Thyroid gland (tissue), 4 donors: Measurements from ENCODE around the gene IL17C. TPM values are rescaled to one million over a fixed set of nuclear protein-coding genes. Genes with fewer than 3 reads are reported as not detected.

ENCODE experiments used
- DNase-seq, 2 donors: peaks; one replicate each; pipeline ENCODE4 v3.0.0-alpha.2; 2019
- H3K27ac ChIP-seq, 3 donors: fragments of 200-600 bp; sonication (generic); 1 replicate in 2 of 3; 2 replicates in 1 of 3; pipeline ENCODE4 v1.5.1; 2016 to 2019; ENCODE audit warnings: mild to moderate bottlenecking in 1 of 3, moderate library complexity in 1 of 3
- H3K27me3 ChIP-seq: fragments of 200-600 bp; sonication (generic); one replicate; pipeline ENCODE4 v1.5.1; 2019
- H3K36me3 ChIP-seq, 2 donors: fragments of 200-600 bp; sonication (generic); one replicate each; pipeline ENCODE4 v1.5.1; 2016 to 2019
- H3K4me1 ChIP-seq, 2 donors: fragments of 200-600 bp; sonication (generic); one replicate each; pipeline ENCODE4 v1.5.1; 2017 to 2019
- H3K4me3 ChIP-seq, 3 donors: fragments of 200-600 bp; sonication (generic); replicated peaks in 1 of 3; 1 replicate in 2 of 3; 2 replicates in 1 of 3; pipeline ENCODE4 v1.5.1; 2016; ENCODE audit warnings: mild to moderate bottlenecking in 1 of 3
- H3K9me3 ChIP-seq: fragments of 200-600 bp; sonication (generic); one replicate; pipeline ENCODE4 v1.5.1; 2017
- CTCF ChIP-seq, 6 experiments: fragments of 200-600 bp in 3 of 6; fragments of 450-650 bp in 3 of 6; sonication (generic) in 3 of 6; IDR thresholded peaks; one replicate each; pipeline ENCODE4 v1.5.1; 2016 to 2019; ENCODE audit warnings: antibody characterized with exemption in 6 of 6, mild to moderate bottlenecking in 2 of 6, inconsistent platforms in 1 of 6, moderate library complexity in 1 of 6
- POLR2A ChIP-seq, 2 donors: fragments of 450-650 bp; IDR thresholded peaks; one replicate each; pipeline ENCODE4 v1.6.1; 2017; ENCODE audit warnings: antibody characterized with exemption in 2 of 2, mild to moderate bottlenecking in 2 of 2, moderate library complexity in 1 of 2
- WGBS, 2 donors: methylation state at CpG; one replicate each; pipeline ENCODE4 v1.1.5; 2017; 5-methylcytosine and 5-hydroxymethylcytosine counted together
- intact Hi-C: fragments of 100-400 bp; cut with DNase I; formaldehyde crosslinking; loops from one replicate; pipeline ENCODE4 v1.15.1; 2023
- total RNA-seq, 4 donors: library from RNA; depleted of rRNA; stranded (reverse); fragments of >200 nt; gene quantifications; one replicate each; pipeline ENCODE4 v1.2.3, GENCODE V29; 2016

The IL17C gene
- total RNA-seq, 4 donors from 2014 or later = not detected

GRCh38 chr16:88686439-88687253 lies 48.3 kb downstream of the IL17C start, which contains the start of gene SNAI3:
SNAI3 (minus strand) TSS chr16:88686507; CDS start chr16:88686406, 101 bp downstream.
- Histone ChIP-seq H3K27me3 (no peaks in the 10 kb centered on the region), H3K27ac (no peak within 1 kb of the TSS), H3K36me3 (no peaks in the 10 kb centered on the region), H3K4me1 (peaks cover 0 to 30% of the 10 kb centered on the region in 2 donors), H3K4me3 (peak within 1 kb of the TSS; percentile 27 to 76 (median 48)), H3K9me3 (no peaks in the 10 kb centered on the region)
- intact Hi-C loops = no loop called here
- peak; percentile 89 to 91 for DNase-seq
- peak in 1 of 6 experiments; percentile 5 for TF ChIP-seq CTCF (IDR thresholded peaks at IDR 0.05)
- no peak for TF ChIP-seq POLR2A (IDR thresholded peaks at IDR 0.05)
- WGBS, 2 donors = 5 to 48% methylated on average over 4 to 12 of the region's 65 CpGs

GRCh38 chr16:88687254-88687576 lies 48.8 kb downstream of the IL17C start:
- Histone ChIP-seq H3K9me3 (no peaks in the 10 kb centered on the region), H3K27ac (no peak overlapping the region), H3K36me3 (no peaks in the 10 kb centered on the region), H3K27me3 (no peaks in the 10 kb centered on the region), H3K4me1 (peaks cover 0 to 30% of the 10 kb centered on the region in 2 donors), H3K4me3 (no peak overlapping the region)
- intact Hi-C loops = no loop called here
- DNase-seq = no peak
- 61 to 71% methylated on average over 3 to 9 of the region's 10 CpGs for WGBS, 2 donors
- no peak for TF ChIP-seq POLR2A (IDR thresholded peaks at IDR 0.05)
- no peak for TF ChIP-seq CTCF (IDR thresholded peaks at IDR 0.05)

- H3K27me3 ChIP-seq = no peaks in the 10 kb centered on the region
- intact Hi-C loops = no loop called here
- H3K27ac ChIP-seq = no peak overlapping the region
Observed at GRCh38 chr16:88687676-88688012, 49.3 kb downstream of the IL17C start.

GRCh38 chr16:88688013-88688778 lies 49.8 kb downstream of the IL17C start:
- Histone ChIP-seq H3K27ac (no peak overlapping the region), H3K36me3 (no peaks in the 10 kb centered on the region), H3K27me3 (no peaks in the 10 kb centered on the region), H3K4me1 (peaks cover 0 to 30% of the 10 kb centered on the region in 2 donors), H3K4me3 (no peak overlapping the region), H3K9me3 (no peaks in the 10 kb centered on the region)
- DNase-seq = peak; percentile 49 to 68
- TF ChIP-seq POLR2A (IDR thresholded peaks at IDR 0.05) (no peak), CTCF (IDR thresholded peaks at IDR 0.05) (no peak)
- WGBS, 2 donors = 29% methylated on average over 22 to 27 of the region's 28 CpGs
- intact Hi-C loops = no loop called here

More at GRCh38 chr16:88687676-88688012, 49.3 kb downstream of the IL17C start:
- no peaks in the 10 kb centered on the region for H3K36me3 ChIP-seq
- 58 to 75% methylated on average over 3 of the region's 3 CpGs for WGBS, 2 donors
- H3K9me3 ChIP-seq = no peaks in the 10 kb centered on the region
- no peak for DNase-seq
- H3K4me1 ChIP-seq = peaks cover 0 to 30% of the 10 kb centered on the region in 2 donors
- no peak overlapping the region for H3K4me3 ChIP-seq
- no peak for TF ChIP-seq CTCF (IDR thresholded peaks at IDR 0.05)
- TF ChIP-seq POLR2A (IDR thresholded peaks at IDR 0.05) = no peak

Other genes starting within 250 kb of the IL17C start
- gene ZFPM1, start 185.3 kb upstream of the IL17C start, total RNA-seq = 1 to 10 TPM; 1.9 to 5.3 (median 3.4) TPM
- 10 to 100 TPM; 14.8 to 25.5 (median 20.9) TPM for gene ZC3H18, start 68.2 kb upstream of the IL17C start, total RNA-seq
- 100 to 1,000 TPM; 199 to 475 (median 339) TPM for gene CYBA, start 12.5 kb downstream of the IL17C start, total RNA-seq
- 10 to 100 TPM; 20.7 to 52.5 (median 43.2) TPM for gene MVD, start 24.5 kb downstream of the IL17C start, total RNA-seq
- 1 to 10 TPM in 3 of 4 donors, under 1 TPM in 1; 0.33 to 1.3 (median 1.3) TPM for gene SNAI3, start 47.9 kb downstream of the IL17C start, total RNA-seq
- 10 to 100 TPM; 12.5 to 26.8 (median 19.1) TPM for gene RNF166, start 67.8 kb downstream of the IL17C start, total RNA-seq
- gene CTU2, start 67.9 kb downstream of the IL17C start, total RNA-seq = 10 to 100 TPM in 2 of 4 donors, 1 to 10 TPM in 2; 7.7 to 21.2 (median 13.6) TPM
- gene PIEZO1, start 146.6 kb downstream of the IL17C start, total RNA-seq = 100 to 1,000 TPM in 3 of 4 donors, 10 to 100 TPM in 1; 81.2 to 145 (median 113) TPM
- gene CDT1, start 165.2 kb downstream of the IL17C start, total RNA-seq = 1 to 10 TPM in 2 of 4 donors, under 1 TPM in 2; 0.33 to 1.8 (median 0.99) TPM
- 100 to 1,000 TPM in 3 of 4 donors, 10 to 100 TPM in 1; 88.9 to 182 (median 118) TPM for gene APRT, start 173.4 kb downstream of the IL17C start, total RNA-seq
- 10 to 100 TPM; 14.4 to 41.9 (median 33.0) TPM for gene GALNS, start 218.4 kb downstream of the IL17C start, total RNA-seq
- gene TRAPPC2L, start 218.6 kb downstream of the IL17C start, total RNA-seq = 10 to 100 TPM; 18.9 to 50.4 (median 43.8) TPM
- not detected for gene PABPN1L, start 228.1 kb downstream of the IL17C start, total RNA-seq